ENCODE measurements around the gene AADACL4. TPM values are rescaled to one million over a fixed set of nuclear protein-coding genes. Genes with fewer than 3 reads are reported as not detected.
"Not testable (repeated sequence)": the region's sequence is repeated elsewhere in the genome, so short reads cannot be mapped to it uniquely, and the experiment has no call there.

AADACL4 gene
- total and polyA plus RNA-seq, 8 donors, result not detected

- no peaks in the 10 kb centered on the region for H3K27me3 ChIP-seq
- intact Hi-C loops (cut with DNase I), result no loop called here
- ATAC-seq, result no peak
- H3K9me3 ChIP-seq, result no peaks in the 10 kb centered on the region
- H3K4me1 ChIP-seq, result no peaks in the 10 kb centered on the region
- DNase-seq, result no peak
- no peak overlapping the region for H3K4me3 ChIP-seq
- TF ChIP-seq CTCF (IDR thresholded peaks at IDR 0.05), result no peak
- no peak for FAIRE-seq
- 19 to 24% methylated on average over 1 of the region's 1 CpG for WGBS, 2 donors
- H3K27ac ChIP-seq, result no peak overlapping the region
- no peaks in the 10 kb centered on the region for H3K36me3 ChIP-seq
These were observed 65.2 kb downstream of the AADACL4 start for GRCh38 chr1:12709091-12709491.

GRCh38 chr1:12709696-12710095, 65.8 kb downstream of the AADACL4 start:
- Histone ChIP-seq H3K36me3 (no peaks in the 10 kb centered on the region), H3K9me3 (no peaks in the 10 kb centered on the region), H3K27ac (no peak overlapping the region), H3K4me3 (no peak overlapping the region), H3K4me1 (no peaks in the 10 kb centered on the region), H3K27me3 (no peaks in the 10 kb centered on the region)
- no peak for TF ChIP-seq CTCF (IDR thresholded peaks at IDR 0.05)
- DNase-seq (no peak), FAIRE-seq (no peak), ATAC-seq (no peak)
- intact Hi-C loops (cut with DNase I), result no loop called here
- WGBS, 2 donors, result 63 to 66% methylated on average over 3 of the region's 3 CpGs

- Histone ChIP-seq H3K4me3 (no peak overlapping the region), H3K36me3 (no peaks in the 10 kb centered on the region), H3K9me3 (no peaks in the 10 kb centered on the region), H3K27ac (no peak overlapping the region), H3K27me3 (no peaks in the 10 kb centered on the region), H3K4me1 (no peaks in the 10 kb centered on the region)
- FAIRE-seq (no peak), DNase-seq (no peak), ATAC-seq (no peak)
- WGBS, 2 donors, result 55 to 58% methylated on average over 3 of the region's 3 CpGs
- intact Hi-C loops (cut with DNase I), result no loop called here
- TF ChIP-seq CTCF (IDR thresholded peaks at IDR 0.05), result no peak
These were observed 67.7 kb downstream of the AADACL4 start for GRCh38 chr1:12711536-12711935.

GRCh38 chr1:12712076-12712475, 68.2 kb downstream of the AADACL4 start:
- Histone ChIP-seq H3K27me3 (no peaks in the 10 kb centered on the region), H3K4me1 (no peaks in the 10 kb centered on the region), H3K9me3 (no peaks in the 10 kb centered on the region), H3K27ac (no peak overlapping the region), H3K4me3 (no peak overlapping the region), H3K36me3 (no peaks in the 10 kb centered on the region)
- DNase-seq, result no peak
- no peak for TF ChIP-seq CTCF (IDR thresholded peaks at IDR 0.05)
- FAIRE-seq, result no peak
- intact Hi-C loops (cut with DNase I), result no loop called here
- ATAC-seq, result no peak
- 80 to 84% methylated on average over 1 of the region's 1 CpG for WGBS, 2 donors

GRCh38 chr1:12712929-12713328, 69.0 kb downstream of the AADACL4 start:
- DNase-seq (no peak), ATAC-seq (no peak), FAIRE-seq (no peak)
- no peaks in the 10 kb centered on the region for H3K9me3 ChIP-seq
- TF ChIP-seq CTCF (IDR thresholded peaks at IDR 0.05), result no peak
- no peaks in the 10 kb centered on the region for H3K36me3 ChIP-seq
- no peaks in the 10 kb centered on the region for H3K4me1 ChIP-seq
- H3K27me3 ChIP-seq, result no peaks in the 10 kb centered on the region
- H3K27ac ChIP-seq, result no peak overlapping the region
- H3K4me3 ChIP-seq, result no peak overlapping the region
- WGBS, 2 donors, result 65 to 74% methylated on average over 8 of the region's 8 CpGs
- intact Hi-C loops (cut with DNase I), result no loop called here

- H3K9me3 ChIP-seq; H3K27me3 ChIP-seq; FAIRE-seq; H3K27ac ChIP-seq; DNase-seq; intact Hi-C loops (cut with DNase I); H3K4me1 ChIP-seq; ATAC-seq; H3K4me3 ChIP-seq; H3K36me3 ChIP-seq: not testable (repeated sequence)
- 64 to 74% methylated on average over 5 of the region's 5 CpGs for WGBS, 2 donors
These were observed 69.8 kb downstream of the AADACL4 start for GRCh38 chr1:12713651-12714050.
